ENCODE data around the gene FRMD5. TPM values are rescaled to one million over a fixed set of nuclear protein-coding genes. Genes with fewer than 3 reads are reported as not detected.

The FRMD5 gene
- polyA plus RNA-seq, 1 donor from 2014 or later, result 25.8 TPM

- TF ChIP-seq EZH2 (IDR thresholded peaks at IDR 0.05; ENCODE audit: borderline replicate concordance, insufficient read depth, low read length, poor library complexity, severe bottlenecking) (no peak), MXI1 (conservative IDR thresholded peaks at IDR 0.05; ENCODE audit: poor library complexity, severe bottlenecking) (no peak), CTCF (IDR thresholded peaks at IDR 0.05; ENCODE audit: poor library complexity, severe bottlenecking) (no peak), RAD21 (conservative IDR thresholded peaks at IDR 0.05) (no peak), SMC3 (conservative IDR thresholded peaks at IDR 0.05; ENCODE audit: poor library complexity) (no peak), REST (IDR thresholded peaks at IDR 0.05; ENCODE audit: borderline replicate concordance) (no peak), POLR2AphosphoS5 (IDR thresholded peaks at IDR 0.05) (no peak), TAF1 (IDR thresholded peaks at IDR 0.05; ENCODE audit: low read depth) (no peak), EP300 (conservative IDR thresholded peaks at IDR 0.05; ENCODE audit: poor library complexity, severe bottlenecking) (no peak)
- Histone ChIP-seq H3K27ac (ENCODE audit: low read length) (no peak overlapping the region), H3F3A (ENCODE audit: insufficient read depth, low read length, poor library complexity, severe bottlenecking) (no peaks in the 10 kb centered on the region), H3K4me2 (ENCODE audit: low read length) (no peak overlapping the region), H3K79me2 (replicated peaks; ENCODE audit: insufficient read depth, low read length) (no peaks in the 10 kb centered on the region), H3K9me3 (ENCODE audit: low read length) (no peaks in the 10 kb centered on the region), H3K9ac (ENCODE audit: low read length) (no peak overlapping the region), H3K36me3 (ENCODE audit: insufficient read depth, low read length) (no peaks in the 10 kb centered on the region), H4K20me1 (ENCODE audit: insufficient read depth) (no peaks in the 10 kb centered on the region), H3K4me3 (ENCODE audit: low read length) (no peak overlapping the region), H3K27me3 (ENCODE audit: insufficient read depth, low read depth, low read length) (no peaks in the 10 kb centered on the region), H3K9me2 (ENCODE audit: insufficient read depth, low read length) (no peaks in the 10 kb centered on the region), H2AFZ (ENCODE audit: low read depth, low read length) (no peak overlapping the region)
Observed at GRCh38 chr15:44149224-44149623, 45.8 kb downstream of the FRMD5 start.

DNA sequence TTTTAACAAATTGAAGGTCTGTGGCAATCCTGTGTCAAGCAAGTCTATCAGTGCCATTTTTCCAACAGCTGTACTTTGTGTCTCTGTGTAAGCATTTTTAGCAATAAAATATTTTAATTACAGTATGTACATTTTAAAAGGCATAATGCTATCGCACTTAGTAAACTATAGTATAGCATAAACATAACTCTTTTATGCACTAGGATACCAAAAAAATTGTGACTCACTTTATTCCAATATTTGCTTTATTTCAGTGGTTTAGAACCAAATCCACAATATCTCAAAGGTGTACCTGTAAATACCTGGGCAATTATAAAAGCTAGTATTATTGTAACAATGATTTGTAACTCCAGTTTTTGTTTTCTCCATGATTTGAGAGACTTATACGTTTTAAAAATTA is 46.5 kb downstream of the FRMD5 start:
- no peaks in the 10 kb centered on the region for H3K79me2 ChIP-seq (replicated peaks; ENCODE audit: insufficient read depth, low read length)
- no peak overlapping the region for H3K4me2 ChIP-seq (ENCODE audit: low read length)
- H3K27ac ChIP-seq (ENCODE audit: low read length), result no peak overlapping the region
- no peaks in the 10 kb centered on the region for H3K9me2 ChIP-seq (ENCODE audit: insufficient read depth, low read length)
- no peak overlapping the region for H3K9ac ChIP-seq (ENCODE audit: low read length)
- no peaks in the 10 kb centered on the region for H3F3A ChIP-seq (ENCODE audit: insufficient read depth, low read length, poor library complexity, severe bottlenecking)
- H3K36me3 ChIP-seq (ENCODE audit: insufficient read depth, low read length), result no peaks in the 10 kb centered on the region
- H3K4me3 ChIP-seq (ENCODE audit: low read length), result no peak overlapping the region
- H2AFZ ChIP-seq (ENCODE audit: low read depth, low read length), result no peak overlapping the region
- H4K20me1 ChIP-seq (ENCODE audit: insufficient read depth), result no peaks in the 10 kb centered on the region
- TF ChIP-seq CTCF (IDR thresholded peaks at IDR 0.05; ENCODE audit: poor library complexity, severe bottlenecking) (no peak), POLR2AphosphoS5 (IDR thresholded peaks at IDR 0.05) (no peak), REST (IDR thresholded peaks at IDR 0.05; ENCODE audit: borderline replicate concordance) (no peak), MXI1 (conservative IDR thresholded peaks at IDR 0.05; ENCODE audit: poor library complexity, severe bottlenecking) (no peak), EP300 (conservative IDR thresholded peaks at IDR 0.05; ENCODE audit: poor library complexity, severe bottlenecking) (no peak), RAD21 (conservative IDR thresholded peaks at IDR 0.05) (no peak), TAF1 (IDR thresholded peaks at IDR 0.05; ENCODE audit: low read depth) (no peak), EZH2 (IDR thresholded peaks at IDR 0.05; ENCODE audit: borderline replicate concordance, insufficient read depth, low read length, poor library complexity, severe bottlenecking) (no peak), SMC3 (conservative IDR thresholded peaks at IDR 0.05; ENCODE audit: poor library complexity) (no peak)
- no peaks in the 10 kb centered on the region for H3K9me3 ChIP-seq (ENCODE audit: low read length)
- no peaks in the 10 kb centered on the region for H3K27me3 ChIP-seq (ENCODE audit: insufficient read depth, low read depth, low read length)

All from neural cell (in vitro differentiated cells).